Kidney tubule cell (primary cell): ENCODE data around the gene SARS1.

Source experiments
- DNase-seq: peaks from one replicate; pipeline ENCODE4 v3.0.0-alpha.2; 2018; ENCODE audit warnings: low spot score

Gene SARS1

DNA sequence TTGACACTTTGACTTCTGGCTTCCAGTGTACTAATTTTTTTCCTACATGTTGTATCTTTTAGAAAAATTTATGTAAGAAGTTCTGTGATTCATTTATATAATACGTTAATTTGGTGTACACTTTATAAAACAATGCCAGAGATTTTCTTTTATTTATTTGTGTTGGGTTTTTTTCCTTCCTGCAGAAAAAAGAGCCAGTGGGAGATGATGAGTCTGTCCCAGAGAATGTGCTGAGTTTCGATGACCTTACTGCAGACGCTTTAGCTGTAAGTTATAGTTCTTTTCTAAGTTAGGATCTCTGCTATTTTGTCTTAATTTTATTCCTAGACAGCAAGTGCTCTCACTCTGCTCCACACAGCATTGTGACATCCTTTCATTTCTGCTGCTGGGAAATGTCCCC, 14.4 kb downstream of the SARS1 start:
- no peak for DNase-seq

DNA sequence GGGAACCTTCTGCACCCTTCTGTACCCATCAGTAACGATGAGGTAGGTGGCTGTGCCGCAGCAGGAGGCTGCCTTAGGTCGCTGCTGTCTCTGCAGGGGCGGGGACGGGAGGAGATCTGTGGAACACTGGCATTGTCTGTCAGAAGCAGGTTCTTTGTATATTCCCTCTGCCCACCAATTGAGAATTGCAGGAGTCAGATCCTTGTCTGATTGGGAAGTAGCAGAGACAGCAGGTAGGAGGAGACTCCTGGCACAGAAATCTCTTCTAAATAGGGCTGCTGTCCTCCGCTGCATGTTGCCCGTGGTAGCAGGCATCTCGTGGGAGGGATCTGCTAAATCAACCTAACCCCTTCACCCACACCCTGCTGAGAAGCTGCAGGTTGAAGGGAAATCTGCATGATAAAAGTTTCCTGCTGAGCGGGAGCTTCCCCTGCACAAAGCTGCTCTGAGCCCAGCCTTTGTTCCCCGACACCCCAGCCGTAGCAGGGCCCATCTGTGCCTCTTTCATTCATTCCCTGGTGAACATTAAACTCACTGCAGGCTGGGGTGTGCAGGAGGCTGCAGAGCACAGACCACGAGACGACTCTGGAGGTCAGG, 15.9 kb downstream of the SARS1 start:
- no peak for DNase-seq

DNA sequence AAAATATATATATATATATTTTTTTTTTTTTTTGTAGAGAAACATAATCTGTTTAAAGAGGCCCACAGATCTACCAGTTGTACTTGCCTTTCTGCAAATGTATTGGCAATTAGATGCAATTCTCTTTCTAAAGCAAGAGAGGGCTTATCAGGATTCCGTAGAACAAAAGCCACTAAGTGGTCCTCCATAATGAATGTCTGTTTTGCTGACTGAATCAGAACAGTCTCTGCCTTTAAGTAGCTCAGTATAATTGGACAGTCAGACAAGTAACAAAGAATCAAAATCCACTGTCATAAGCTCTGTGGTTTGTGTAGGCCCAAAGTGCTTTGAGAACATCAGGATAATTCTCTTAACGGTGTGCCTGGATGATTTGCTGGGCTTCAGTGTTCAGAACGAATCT, 17.3 kb downstream of the SARS1 start:
- DNase-seq: no peak

DNA sequence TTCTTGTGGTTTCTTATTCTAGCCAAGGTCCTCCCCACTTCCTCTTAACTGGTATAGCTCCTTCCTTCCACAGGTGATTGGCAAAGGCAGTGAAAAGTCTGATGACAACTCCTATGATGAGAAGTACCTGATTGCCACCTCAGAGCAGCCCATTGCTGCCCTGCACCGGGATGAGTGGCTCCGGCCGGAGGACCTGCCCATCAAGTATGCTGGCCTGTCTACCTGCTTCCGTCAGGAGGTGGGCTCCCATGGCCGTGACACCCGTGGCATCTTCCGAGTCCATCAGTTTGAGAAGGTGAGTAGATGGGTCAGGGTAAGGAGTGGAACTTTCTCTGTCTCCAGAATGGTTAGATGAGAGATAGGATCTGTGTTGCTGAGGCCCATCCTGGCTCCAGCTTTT, 21.4 kb downstream of the SARS1 start:
- no peak for DNase-seq

- no peak for DNase-seq
Measured at GRCh38 chr1:109237512-109237911, 23.8 kb downstream of the SARS1 start.

DNA sequence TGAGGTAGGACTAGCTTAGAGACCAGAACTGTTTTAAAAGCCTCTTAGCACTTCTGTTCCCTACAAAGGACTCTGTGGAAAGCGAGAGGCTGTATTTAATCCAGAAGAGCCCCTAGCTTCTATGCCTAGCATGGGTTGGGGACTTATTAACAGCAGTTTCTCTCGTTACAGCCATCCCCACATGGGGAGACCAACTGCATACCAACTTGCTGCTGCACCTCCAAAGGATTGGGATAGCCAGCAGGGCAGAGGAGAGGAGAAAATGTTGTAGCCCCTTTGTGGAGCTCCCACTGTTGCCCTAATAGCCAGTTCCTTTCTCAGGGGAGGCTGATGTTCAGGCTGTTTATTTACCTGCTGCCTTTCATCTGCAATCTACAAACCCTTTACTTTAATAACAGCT, 24.7 kb downstream of the SARS1 start:
- DNase-seq: no peak

- no peak for DNase-seq
Measured at GRCh38 chr1:109239047-109239408, 25.3 kb downstream of the SARS1 start.

DNA sequence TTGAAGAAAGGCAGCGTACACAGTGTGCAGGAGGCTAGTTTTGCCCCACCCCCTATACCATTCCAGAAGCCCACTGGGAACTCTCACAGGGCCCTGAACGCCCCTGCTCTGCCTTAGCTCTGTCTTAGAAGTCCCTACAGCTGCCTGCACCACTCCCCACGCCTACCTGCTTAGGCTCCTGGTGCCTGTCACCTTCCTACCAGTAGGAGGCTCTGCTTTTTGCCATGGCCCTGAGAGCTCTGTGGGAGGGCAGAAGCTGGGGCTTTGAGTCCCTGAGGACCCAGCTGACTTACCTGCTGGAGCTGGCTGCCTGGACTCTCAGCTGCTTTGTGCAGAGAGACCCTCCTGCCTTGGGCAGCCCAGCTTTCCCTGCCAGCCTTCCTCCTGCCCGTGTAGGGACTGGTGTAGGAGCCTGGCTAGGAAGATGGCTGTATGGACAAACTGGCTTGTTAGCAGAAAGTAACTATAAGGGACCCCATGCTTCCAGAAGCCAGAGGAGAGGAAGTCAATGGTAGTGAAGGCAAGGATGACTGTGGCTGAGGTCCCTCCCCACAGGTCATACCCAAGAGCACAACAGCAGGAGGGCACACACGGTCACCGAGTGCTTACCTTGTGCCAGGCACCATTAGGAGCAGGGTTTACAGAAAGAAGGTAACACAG, 25.8 kb downstream of the SARS1 start:
- peak; percentile 58 for DNase-seq

- DNase-seq: peak; percentile 55
Measured at GRCh38 chr1:109240158-109241152, 26.7 kb downstream of the SARS1 start.

DNA sequence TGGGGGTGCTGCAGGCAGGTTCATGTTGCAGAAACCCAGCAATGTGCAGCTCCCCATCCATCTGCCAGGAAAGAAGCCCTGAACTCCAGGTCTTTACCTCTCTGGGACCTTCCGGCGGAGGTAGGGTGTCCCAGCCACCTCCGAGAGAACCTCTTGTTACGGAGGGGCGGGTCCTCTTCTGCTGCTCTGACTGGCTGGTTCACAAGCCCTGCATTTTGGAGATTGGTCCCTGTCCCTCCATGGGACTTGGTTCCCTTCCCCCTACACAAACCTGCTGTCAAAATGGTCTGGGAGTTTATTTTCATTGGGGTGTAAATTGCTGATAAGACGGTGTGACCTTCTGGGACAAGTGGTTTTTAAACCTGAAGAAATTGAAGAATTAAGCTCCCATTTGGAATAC, 27.6 kb downstream of the SARS1 start:
- no peak for DNase-seq

- DNase-seq: no peak
Measured at GRCh38 chr1:109241841-109242345, 28.2 kb downstream of the SARS1 start.

GRCh38 chr1:109242387-109242786, 28.7 kb downstream of the SARS1 start:
- DNase-seq: no peak

- no peak for DNase-seq
Measured at GRCh38 chr1:109243221-109243620, 29.5 kb downstream of the SARS1 start.

DNA sequence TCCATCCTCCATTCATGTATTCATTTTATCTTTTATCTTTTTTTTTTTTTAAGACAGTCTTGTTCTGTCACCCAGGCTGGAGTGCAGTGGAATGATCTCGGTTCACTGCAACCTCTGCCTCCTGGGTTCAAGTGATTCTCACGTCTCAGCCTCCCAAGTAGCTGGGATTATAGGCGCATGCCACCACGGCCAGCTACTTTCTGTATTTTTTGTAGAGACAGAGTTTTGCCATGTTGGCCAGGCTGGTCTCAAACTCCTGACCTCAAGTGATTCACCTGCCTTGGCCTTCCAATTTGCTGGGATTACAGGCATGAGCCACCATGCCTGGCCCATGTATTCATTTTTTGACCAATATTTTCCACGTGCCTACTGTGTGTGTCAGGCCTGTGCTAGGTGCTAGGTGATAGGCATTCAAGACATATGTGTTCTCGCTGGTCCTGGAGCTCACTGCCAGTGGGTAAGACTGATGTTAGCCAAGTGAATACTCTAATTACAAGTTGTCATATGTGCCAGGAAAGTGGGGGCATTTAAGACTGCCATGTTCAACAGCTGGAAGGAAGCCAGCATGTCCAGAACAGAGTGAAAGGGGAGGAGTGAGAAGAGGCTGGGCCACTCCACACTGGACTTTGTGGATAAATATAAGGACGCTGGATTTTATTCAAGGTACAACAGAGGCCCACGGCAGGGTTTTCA, 30.3 kb downstream of the SARS1 start:
- no peak for DNase-seq

DNA sequence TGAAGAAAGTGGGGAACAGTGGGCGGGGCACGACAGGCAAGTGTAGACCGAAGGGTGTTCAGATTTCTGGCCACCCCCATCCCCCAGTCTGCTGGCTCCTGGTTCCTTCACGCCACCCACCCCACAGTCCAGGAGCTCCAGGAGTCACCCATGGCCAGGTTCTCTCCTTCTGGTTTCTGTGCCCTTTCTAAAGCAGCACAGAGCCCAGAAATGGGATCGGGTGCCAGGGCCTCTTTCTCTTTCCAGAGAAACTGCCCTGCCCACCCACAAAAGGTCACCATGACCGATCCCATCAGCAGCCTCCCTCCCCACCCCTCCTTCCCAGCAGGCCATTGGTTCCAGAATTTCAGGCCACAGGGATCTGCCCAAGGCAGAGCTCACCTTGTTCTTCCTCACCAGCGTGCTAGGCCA, 32.4 kb downstream of the SARS1 start:
- no peak for DNase-seq

- DNase-seq: no peak
Measured at GRCh38 chr1:109247401-109248365, 34.0 kb downstream of the SARS1 start.

DNA sequence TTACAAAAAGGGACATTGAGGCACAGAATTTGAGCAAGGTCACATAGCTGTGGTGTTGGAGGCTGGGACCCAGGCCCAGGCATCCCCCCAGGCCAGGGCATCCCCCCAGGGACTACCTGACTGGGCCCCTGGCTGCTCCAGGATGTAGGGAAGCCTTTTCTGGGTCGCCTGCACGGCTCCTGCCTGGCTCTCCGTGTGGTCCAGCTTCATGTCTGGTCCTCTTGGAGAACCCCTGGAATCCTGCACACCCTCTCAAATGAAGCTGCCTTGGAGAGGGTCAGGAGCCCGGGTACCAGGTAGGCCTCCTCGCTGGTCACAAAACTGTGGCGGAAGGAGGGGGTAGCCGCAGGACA, 34.7 kb downstream of the SARS1 start:
- DNase-seq: no peak

DNA sequence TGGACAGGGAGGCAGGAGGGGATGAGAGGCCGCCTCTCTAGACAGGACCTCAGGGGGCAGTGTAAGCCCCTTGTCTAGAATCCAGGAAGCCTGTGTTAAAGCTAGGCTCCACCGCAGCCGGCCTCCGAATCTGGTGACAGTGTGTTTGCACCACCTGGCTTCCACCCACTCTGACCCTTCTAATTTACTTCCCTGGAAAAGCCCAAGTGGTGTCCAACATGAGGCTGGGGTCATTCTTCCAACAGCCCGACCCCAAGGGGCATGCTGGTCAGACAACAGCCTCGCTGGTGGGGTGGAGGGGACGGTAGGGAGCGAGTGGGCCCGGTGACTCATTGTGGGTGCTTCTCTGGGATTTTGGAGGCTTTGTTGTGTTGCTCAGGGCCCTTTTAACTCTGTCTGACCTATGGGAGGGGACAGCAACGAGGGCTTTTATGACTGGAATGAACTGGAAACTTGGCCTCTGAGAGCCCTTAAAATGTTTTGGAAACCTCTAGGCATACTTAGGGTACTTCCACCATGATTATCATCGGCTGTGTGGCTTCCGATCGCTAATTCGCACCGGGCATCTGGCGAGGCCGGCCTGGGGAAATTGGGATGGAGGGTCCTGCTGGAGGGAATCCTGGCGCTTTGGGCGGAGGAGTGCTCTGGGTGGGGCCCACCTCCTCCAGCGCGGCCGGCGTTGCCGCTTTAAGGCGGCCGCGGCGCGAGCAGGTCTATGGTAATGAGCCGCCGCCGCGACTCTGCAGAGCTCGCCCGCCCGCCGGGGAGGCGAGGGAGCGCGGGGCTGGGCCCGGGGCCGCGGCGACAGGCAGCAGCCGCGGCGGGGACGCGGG, 35.3 kb downstream of the SARS1 start, which contains the start of gene CELSR2:
TSS of gene CELSR2 (plus strand) at position 743 of the 833 bp plus-strand sequence. CDS start 541 bp downstream, outside the sequence.
- DNase-seq: peak; percentile 79

DNA sequence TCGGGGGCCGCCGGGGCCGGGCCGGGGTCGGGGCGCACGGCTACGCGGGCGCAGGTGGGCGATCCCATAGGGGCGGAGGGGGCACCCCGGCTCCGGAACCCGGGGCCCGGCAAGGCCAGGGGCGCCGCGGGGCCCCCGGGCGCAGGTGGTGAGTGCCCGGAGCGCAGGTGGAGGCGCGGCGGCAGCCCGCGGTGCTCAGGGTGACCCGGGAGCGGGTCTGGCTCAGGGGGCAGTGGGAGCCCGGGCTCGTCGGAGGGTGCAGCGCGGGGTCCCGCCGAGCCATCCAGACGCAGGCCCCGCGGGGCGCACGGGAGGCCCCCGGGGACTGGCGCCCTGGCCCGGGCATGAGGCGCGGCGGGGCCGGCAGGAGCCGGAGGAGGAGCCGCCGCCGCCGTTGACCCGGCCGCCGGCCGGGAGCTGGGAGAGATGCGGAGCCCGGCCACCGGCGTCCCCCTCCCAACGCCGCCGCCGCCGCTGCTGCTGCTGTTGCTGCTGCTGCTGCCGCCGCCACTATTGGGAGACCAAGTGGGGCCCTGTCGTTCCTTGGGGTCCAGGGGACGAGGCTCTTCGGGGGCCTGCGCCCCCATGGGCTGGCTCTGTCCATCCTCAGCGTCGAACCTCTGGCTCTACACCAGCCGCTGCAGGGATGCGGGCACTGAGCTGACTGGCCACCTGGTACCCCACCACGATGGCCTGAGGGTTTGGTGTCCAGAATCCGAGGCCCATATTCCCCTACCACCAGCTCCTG, 36.1 kb downstream of the SARS1 start:
- DNase-seq: no peak
